Upper lobe of left lung (tissue), 4 donors: ENCODE results near the gene ATP8B1.

Experiments
- CTCF ChIP-seq, 6 experiments: fragments of 450-650 bp in 4 of 6; fragments of 200-600 bp in 2 of 6; sonication (generic) in 2 of 6; IDR thresholded peaks; one replicate each; pipeline ENCODE4 v1.5.1; 2016 to 2019; ENCODE audit warnings: antibody characterized with exemption in 6 of 6
- EP300 ChIP-seq, 4 donors: sonication (generic); formaldehyde crosslinking; IDR thresholded peaks; one replicate each; pipeline ENCODE4 v1.5.1; 2017; ENCODE audit warnings: antibody characterized with exemption in 4 of 4, control low read depth in 2 of 4
- POLR2A ChIP-seq, 4 donors: fragments of 450-650 bp; IDR thresholded peaks; one replicate each; pipeline ENCODE4 v1.5.1; 2016 to 2017; ENCODE audit warnings: antibody characterized with exemption in 4 of 4, mild to moderate bottlenecking in 2 of 4
- POLR2AphosphoS5 ChIP-seq, 2 donors: sonication (generic); formaldehyde crosslinking; IDR thresholded peaks; one replicate each; pipeline ENCODE4 v1.5.1; 2017; ENCODE audit warnings: antibody characterized with exemption in 2 of 2

- TF ChIP-seq EP300 (IDR thresholded peaks at IDR 0.05) (no peak), POLR2A (IDR thresholded peaks at IDR 0.05) (no peak), CTCF (IDR thresholded peaks at IDR 0.05) (no peak), POLR2AphosphoS5 (IDR thresholded peaks at IDR 0.05) (no peak)
These were observed 147.4 kb downstream of the ATP8B1 start for GRCh38 chr18:57655740-57656139.
